GM12801 (cell line): ENCODE results near the gene GRID1.

Source experiments
- TF ChIP-seq, protein P1 (sequence below): IDR thresholded peaks from one replicate; pipeline ENCODE4 v1.5.1; 2011; ENCODE audit warnings: control low read depth; ENCODE audit not compliant: insufficient read length; ENCODE audit errors: extremely low read depth

GRID1 gene

DNA sequence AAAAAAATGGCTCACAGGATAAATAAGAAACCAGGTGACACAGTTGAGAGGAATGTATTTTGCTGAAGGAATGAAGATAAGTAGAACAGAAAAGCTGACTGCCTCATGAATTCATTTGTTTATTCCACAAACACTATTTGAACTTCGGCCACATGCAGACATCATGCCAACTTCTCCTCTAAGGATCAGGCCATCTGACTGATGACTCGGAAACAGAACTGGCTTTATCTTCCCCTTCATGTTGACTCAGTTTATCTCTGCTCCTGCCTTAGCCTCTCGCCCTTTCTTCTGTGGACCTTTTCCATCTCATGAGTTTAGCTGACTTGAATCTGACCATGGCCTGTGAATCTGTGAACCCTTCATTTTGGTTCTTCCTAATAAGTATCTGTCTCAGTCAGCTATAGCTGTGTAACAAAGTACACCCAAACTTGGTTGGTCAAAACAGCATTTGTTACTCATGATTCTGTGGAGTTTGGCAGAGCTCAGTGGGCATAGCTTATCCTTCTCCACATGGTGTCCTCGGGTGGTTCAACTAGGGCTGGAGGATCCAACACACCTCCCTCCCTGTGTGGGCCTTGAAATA, 44.0 kb upstream of the GRID1 start:
- TF ChIP-seq, protein P1, sequence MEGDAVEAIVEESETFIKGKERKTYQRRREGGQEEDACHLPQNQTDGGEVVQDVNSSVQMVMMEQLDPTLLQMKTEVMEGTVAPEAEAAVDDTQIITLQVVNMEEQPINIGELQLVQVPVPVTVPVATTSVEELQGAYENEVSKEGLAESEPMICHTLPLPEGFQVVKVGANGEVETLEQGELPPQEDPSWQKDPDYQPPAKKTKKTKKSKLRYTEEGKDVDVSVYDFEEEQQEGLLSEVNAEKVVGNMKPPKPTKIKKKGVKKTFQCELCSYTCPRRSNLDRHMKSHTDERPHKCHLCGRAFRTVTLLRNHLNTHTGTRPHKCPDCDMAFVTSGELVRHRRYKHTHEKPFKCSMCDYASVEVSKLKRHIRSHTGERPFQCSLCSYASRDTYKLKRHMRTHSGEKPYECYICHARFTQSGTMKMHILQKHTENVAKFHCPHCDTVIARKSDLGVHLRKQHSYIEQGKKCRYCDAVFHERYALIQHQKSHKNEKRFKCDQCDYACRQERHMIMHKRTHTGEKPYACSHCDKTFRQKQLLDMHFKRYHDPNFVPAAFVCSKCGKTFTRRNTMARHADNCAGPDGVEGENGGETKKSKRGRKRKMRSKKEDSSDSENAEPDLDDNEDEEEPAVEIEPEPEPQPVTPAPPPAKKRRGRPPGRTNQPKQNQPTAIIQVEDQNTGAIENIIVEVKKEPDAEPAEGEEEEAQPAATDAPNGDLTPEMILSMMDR, result no peak

DNA sequence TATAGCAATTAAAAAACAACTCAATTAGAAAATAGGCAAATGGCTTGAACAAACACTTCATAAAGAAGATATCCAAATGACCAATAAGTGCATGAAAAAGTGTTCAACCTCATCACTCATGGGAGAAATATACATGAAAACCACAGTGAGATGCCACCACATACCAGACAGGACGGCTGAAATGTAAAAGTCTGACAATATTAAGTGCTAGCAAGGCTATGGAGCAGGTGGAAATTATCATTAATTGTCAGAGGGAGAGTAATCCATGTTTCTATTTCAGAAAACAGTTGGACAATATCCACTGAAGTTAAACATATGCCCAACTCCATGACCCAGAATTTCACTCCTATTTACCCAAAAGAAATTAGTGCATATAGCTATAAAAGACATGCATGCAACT, 42.6 kb upstream of the GRID1 start:
- TF ChIP-seq, protein P1, result no peak

DNA sequence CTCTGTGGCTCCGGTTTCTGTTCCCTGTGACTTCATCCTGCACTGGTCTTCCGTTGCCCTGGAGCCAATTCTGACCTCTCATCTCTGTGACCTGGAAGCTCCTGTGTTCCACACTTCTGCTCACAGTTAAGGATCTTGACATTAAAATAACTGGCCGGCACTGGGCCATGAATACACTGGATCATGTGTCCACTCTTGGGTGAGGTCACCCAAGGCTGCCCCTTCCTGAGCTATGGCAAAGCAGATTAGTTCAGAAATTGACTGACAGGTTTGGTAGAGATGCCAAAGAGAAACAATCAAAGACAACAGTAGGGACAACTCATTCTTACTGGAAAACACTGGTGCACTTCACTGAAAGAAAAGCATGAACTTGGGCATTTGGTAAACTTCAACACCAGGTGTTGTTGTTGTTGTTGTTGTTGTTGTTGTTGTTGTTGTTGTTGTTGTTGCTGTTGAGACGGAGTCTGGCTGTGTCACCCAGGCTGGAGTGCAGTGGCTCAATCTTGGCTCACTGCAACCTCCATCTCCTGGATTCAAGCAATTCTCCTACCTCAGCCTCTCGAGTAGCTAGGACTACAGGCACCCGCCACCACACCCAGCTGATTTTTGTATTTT, 36.7 kb upstream of the GRID1 start:
- TF ChIP-seq, protein P1, result no peak

DNA sequence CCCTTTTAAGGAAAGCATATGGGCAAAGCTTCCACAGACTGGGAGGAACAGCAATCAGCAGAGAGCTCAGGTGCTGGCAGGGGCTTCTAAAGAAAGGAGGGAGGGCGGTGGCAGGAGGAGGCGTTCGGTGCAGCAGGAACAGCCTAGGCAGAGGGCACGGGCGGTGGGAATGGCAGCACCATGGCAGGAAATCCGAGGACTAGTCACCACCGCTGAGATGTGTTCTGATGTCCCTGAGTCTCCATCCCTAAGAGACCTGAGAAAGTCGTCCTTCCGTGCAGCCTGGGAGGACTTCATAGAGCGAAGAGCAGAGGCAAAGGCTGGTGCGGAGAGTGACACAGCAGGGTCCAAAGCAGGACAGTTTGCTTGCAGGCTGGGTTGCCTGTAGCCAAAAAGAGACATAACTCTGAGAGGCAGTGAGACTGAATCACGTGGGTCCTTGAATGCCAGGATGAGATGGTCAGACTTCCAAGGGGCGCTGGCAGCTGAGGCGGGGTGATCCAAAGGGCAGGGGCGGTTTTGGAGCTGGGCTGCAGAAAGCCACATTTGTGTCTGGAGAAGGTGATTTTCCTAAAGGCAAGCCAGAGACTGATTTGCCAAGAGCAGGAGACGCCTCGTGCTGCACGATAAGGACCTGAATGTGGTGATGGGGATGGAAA, 35.8 kb upstream of the GRID1 start:
- TF ChIP-seq, protein P1, result no peak

DNA sequence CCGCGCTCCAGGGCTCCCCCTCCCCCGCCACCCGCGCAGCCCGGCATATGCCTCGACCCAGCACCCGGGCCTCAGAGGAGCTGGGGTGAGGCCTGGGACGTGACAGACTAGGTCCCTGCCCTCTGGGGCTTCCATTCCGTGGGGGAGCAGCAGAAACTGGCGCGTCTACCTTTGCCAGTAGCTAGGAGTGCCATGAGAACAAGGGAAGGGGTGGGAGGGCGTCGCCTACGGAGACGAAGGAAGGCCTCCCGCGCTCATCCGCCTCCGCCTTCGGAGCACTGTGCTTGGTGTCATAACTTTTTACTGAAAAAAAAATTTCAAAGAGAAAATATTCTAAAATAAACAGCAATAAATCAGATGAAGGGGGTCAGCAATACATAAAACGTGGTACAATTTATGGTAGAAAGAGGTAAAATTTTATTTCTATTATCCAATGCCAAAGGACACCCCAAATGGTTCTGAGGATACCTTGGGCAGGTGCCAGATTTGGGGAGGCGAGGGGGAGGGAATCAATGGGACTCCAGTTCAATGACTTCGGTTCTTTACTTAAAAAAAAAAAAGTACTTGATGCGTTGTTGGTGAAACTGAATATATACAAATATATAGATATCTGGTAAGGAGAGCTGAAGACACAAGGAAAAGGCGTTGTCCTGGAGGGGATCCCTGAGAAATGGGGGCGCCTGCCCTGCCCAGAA, 35.1 kb upstream of the GRID1 start:
- TF ChIP-seq, protein P1, result no peak

DNA sequence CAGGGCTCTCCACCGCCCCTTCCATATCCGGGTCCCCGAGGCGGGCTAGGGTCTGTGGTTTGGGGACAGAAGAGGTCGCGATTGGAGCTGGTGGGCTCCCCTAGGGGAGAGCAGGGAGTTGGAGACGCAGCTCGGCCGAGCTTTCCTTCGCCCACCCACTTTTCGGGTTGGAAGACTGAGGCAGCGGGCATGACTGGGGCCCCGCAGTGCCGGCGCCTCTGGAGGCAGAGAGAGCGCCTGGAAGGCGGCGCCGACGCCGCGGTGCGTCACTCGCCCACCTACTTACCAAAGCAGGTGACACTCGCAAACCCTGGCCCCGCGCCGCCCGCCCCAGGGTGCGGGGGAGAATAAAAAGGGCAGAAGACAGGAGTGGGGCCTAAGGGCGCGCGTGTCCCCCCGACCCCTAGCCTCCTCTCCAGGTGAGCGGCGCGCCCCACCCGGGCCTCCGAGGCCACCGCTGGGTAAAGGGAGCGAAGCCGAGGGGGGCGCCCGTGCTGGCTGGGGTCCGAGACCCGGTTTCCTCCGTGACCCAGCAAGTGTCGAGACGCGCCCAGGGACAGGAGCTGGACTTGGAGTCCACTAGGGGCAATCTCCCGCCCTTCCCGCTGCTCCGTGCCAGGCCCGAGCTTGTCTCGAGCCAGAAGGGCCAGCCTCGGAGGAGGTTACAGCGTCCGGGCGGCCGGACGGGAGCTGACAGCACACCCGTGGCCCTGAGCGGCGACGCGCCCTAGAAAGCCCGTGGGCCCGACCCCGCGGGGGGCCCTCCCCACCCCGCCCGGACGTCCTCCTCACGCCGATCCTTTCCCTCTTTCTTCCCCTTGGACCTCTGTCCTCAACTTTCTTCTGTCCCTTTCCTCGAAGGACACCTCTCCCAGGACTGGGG, 34.4 kb upstream of the GRID1 start:
- TF ChIP-seq, protein P1, result no peak
